Left ventricle myocardium inferior (tissue), 1 donor: ENCODE results near the gene CCDC13. TPM values are rescaled to one million over a fixed set of nuclear protein-coding genes. Genes with fewer than 3 reads are reported as not detected.
A peak's percentile ranks its signal among the peaks of the same experiment; 100 is the strongest.

ENCODE experiments used
- DNase-seq: peaks from one replicate; pipeline ENCODE4 v3.0.0-alpha.2; 2020
- H3K27ac ChIP-seq: fragments of 200-600 bp; replicated peaks from 2 replicates; pipeline ENCODE4 v1.8.0; 2021
- H3K27me3 ChIP-seq: fragments of 200-600 bp; 2 replicates; pipeline ENCODE4 v1.8.0; 2021; ENCODE audit warnings: low read depth
- H3K36me3 ChIP-seq: fragments of 200-600 bp; 2 replicates; pipeline ENCODE4 v1.8.0; 2021
- H3K4me1 ChIP-seq: fragments of 200-600 bp; 2 replicates; pipeline ENCODE4 v1.8.0; 2021
- H3K4me3 ChIP-seq: fragments of 200-600 bp; 2 replicates; pipeline ENCODE4 v1.8.0; 2021; ENCODE audit warnings: mild to moderate bottlenecking, moderate library complexity
- H3K9me3 ChIP-seq: fragments of 200-600 bp; replicated peaks from 2 replicates; pipeline ENCODE4 v1.8.0; 2021
- CTCF ChIP-seq: fragments of 200-600 bp; IDR thresholded peaks from 2 replicates; pipeline ENCODE4 v1.8.0; 2021; ENCODE audit warnings: antibody characterized with exemption, mild to moderate bottlenecking, borderline replicate concordance
- intact Hi-C: fragments of 100-400 bp; cut with micrococcal nuclease; formaldehyde crosslinking; loops from one replicate; pipeline ENCODE4 v1.11.0; 2022
- total RNA-seq: library from RNA; stranded (reverse); fragmentation: NEBNext Ultra II Directional; extraction: Animal tissue kit (Norgen Biotek cat#: 25700); gene quantifications from one replicate; pipeline ENCODE4 v1.2.1, GENCODE V29; 2021
- donor health status: DM: no; HTN: yes; CAD: no; lungs with severe emphysema.

CCDC13 gene
- total RNA-seq, 1 donor from 2014 or later, result 0.41 TPM

DNA sequence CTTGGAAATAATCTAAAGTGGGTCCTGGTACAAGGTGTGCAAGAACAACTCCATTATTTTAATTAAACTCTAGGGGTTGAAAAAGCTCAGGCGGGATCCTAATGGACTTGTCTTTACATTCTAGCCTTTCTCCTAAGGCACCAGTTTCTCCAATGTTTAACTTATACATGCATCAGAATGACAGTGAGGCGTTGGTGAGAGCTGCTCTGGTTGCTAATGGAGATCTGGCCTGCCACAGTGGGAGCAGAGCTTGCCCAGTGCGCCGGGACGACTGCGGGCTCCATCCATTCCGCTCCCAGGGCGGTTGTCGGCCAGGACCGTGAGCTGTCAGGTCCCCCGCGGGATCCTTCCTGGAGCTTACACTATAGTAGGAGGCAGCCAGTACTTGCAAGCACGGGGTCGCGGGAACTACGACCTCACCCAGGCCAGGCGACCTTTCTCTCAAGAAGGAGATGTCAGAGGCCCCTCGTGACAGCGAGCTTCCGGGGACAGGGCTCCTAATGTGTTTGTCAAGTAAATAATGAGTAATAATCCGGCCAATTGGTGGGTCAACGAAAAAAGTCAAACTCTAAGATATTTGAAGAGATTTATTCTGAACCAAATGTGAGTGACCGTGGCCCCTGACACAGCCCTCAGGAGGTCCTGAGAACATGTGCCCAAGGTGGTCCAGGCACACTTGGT lies 32.2 kb upstream of the CCDC13 start:
- Histone ChIP-seq H3K27me3 (no peaks in the 10 kb centered on the region), H3K36me3 (no peaks in the 10 kb centered on the region), H3K4me1 (peaks cover 49% of the 10 kb centered on the region), H3K27ac (peak overlapping the region; percentile 98), H3K4me3 (peak overlapping the region; percentile 93), H3K9me3 (no peaks in the 10 kb centered on the region)
- intact Hi-C loops, result no loop called here
- DNase-seq, result peak; percentile 26
- no peak for TF ChIP-seq CTCF

DNA sequence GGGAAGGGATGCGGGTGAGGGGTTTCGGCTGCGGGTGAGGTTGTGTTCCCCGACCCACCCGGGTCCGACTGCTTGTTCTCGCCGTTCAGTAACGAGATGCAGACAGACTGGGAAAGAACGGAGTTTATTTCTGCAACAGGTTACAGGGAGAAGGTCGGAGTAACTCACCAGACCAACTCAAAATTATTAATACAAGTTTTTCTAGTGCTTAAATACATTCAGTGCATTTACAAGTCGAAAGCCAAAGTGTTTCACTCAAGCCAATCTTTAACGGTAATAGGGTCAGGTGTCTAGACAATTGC lies 31.7 kb upstream of the CCDC13 start:
- no peak for DNase-seq
- no peaks in the 10 kb centered on the region for H3K27me3 ChIP-seq
- peak overlapping the region; percentile 93 for H3K4me3 ChIP-seq
- H3K27ac ChIP-seq, result peak overlapping the region; percentile 98
- intact Hi-C loops, result no loop called here
- no peak for TF ChIP-seq CTCF
- H3K4me1 ChIP-seq, result peaks cover 54% of the 10 kb centered on the region
- no peaks in the 10 kb centered on the region for H3K9me3 ChIP-seq
- H3K36me3 ChIP-seq, result no peaks in the 10 kb centered on the region

DNA sequence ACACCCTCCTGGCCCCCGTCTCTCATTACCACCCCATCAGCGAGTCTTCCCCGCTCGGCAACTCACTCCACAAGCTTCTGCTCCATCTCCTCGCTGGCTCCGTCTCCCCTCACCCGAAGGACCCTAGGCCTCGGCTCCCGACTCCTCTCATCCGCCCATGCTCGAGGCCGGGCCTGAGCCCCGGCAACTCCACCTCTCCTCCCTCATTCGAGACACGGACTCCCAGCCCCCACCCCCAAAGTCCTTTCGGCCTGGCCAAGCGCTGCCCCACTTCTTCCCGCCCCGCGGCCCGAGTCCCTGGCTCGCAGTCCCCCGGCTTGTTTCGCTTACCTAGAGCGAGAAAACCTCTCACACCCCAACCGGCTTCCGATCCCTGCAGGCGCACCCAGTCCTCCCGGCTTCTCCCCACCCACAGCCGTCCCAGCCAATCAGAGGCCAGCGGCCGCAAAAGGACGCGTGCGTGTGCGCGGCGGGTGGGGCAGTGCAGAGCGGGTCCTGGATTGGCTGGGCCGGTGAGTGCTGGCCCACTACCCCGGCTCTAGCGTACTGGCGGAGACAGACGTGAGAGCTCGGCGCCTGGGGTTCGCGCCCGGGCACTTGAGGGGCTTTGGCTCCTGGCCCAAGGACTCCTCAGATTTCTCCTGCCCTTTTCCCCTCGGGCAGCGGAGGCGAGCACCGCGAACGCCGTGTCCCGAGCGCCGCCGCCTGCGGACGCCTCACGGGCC lies 31.2 kb upstream of the CCDC13 start, which contains the start of gene HIGD1A:
Gene HIGD1A, minus strand, starts transcription at position 385 of the 725 bp plus-strand sequence. CDS start 10,237 bp downstream, outside the sequence.
- Histone ChIP-seq H3K27me3 (no peaks in the 10 kb centered on the region), H3K36me3 (no peaks in the 10 kb centered on the region), H3K4me3 (peak within 1 kb of the TSS; percentile 93), H3K9me3 (no peaks in the 10 kb centered on the region), H3K4me1 (peaks cover 59% of the 10 kb centered on the region), H3K27ac (peak within 1 kb of the TSS; percentile 98)
- intact Hi-C loops, result no loop called here
- TF ChIP-seq CTCF, result no peak
- DNase-seq, result peak; percentile 96

- H3K9me3 ChIP-seq, result no peaks in the 10 kb centered on the region
- H3K4me1 ChIP-seq, result peaks cover 60% of the 10 kb centered on the region
- DNase-seq, result peak; percentile 47
- H3K27me3 ChIP-seq, result no peaks in the 10 kb centered on the region
- H3K4me3 ChIP-seq, result peak overlapping the region; percentile 93
- peak overlapping the region; percentile 98 for H3K27ac ChIP-seq
- no peak for TF ChIP-seq CTCF
- intact Hi-C loops, result no loop called here
- H3K36me3 ChIP-seq, result no peaks in the 10 kb centered on the region
Measured at GRCh38 chr3:42803414-42804105, 30.5 kb upstream of the CCDC13 start.

GRCh38 chr3:42802876-42803413 lies 29.9 kb upstream of the CCDC13 start:
- Histone ChIP-seq H3K9me3 (no peaks in the 10 kb centered on the region), H3K27me3 (no peaks in the 10 kb centered on the region), H3K4me3 (peak overlapping the region; percentile 93), H3K36me3 (no peaks in the 10 kb centered on the region), H3K27ac (peak overlapping the region; percentile 98), H3K4me1 (peaks cover 60% of the 10 kb centered on the region)
- intact Hi-C loops, result no loop called here
- no peak for TF ChIP-seq CTCF
- no peak for DNase-seq
